ENCODE data around the gene GOLM1. TPM values are rescaled to one million over a fixed set of nuclear protein-coding genes. Genes with fewer than 3 reads are reported as not detected.

Gene GOLM1
- total and polyA plus RNA-seq, 9 of the 15 experiments (the other 6 are each of a cell fraction or from before 2014, with no cell fraction given): 0.09 to 0.96 (median 0.40) TPM; not detected in 4

GRCh38 chr9:86072394-86072877 lies 26.9 kb downstream of the GOLM1 start:
- H3K9ac ChIP-seq (ENCODE audit: insufficient read depth in 1 of 2, low read depth in 2 of 2, low read length in 2 of 2): no peak overlapping the region
- no peaks in the 10 kb centered on the region for H4K20me1 ChIP-seq (replicated peaks; ENCODE audit: control insufficient read depth, insufficient read depth, low read length)
- H3K4me1 ChIP-seq (replicated peaks in 1 of 2; ENCODE audit: control insufficient read depth in 2 of 2, insufficient read depth in 2 of 2, low read length in 2 of 2): no peaks in the 10 kb centered on the region
- POLR2A ChIA-PET: interaction anchor here (1.0 kb wide), 1 partner anchor 141 kb away, joined by 3 read pairs; no protein-coding TSS in a partner anchor
- FAIRE-seq (no peak), ATAC-seq (no peak), DNase-seq (ENCODE audit: extremely low read depth in 1 of 4, low spot score in 3 of 4) (no peak)
- no peak overlapping the region for H2AFZ ChIP-seq (ENCODE audit: low read depth, low read length)
- no peak overlapping the region for H3K27ac ChIP-seq (ENCODE audit: extremely low read depth, low read depth, low read length)
- CTCF ChIA-PET (ENCODE audit: low intra/inter-chr PET ratio): no interaction called here
- H3K27me3 ChIP-seq (ENCODE audit: control insufficient read depth in 2 of 2, insufficient read depth in 2 of 2, low read length in 2 of 2): peaks cover 3 to 26% of the 10 kb centered on the region in 2 experiments; a peak in 3 of 5 replicates
- WGBS (ENCODE audit: insufficient coverage, low coverage, missing lambda C conversion rate): 0% methylated on average over 2 of the region's 2 CpGs
- H3K36me3 ChIP-seq (ENCODE audit: control insufficient read depth, insufficient read depth, low read length): no peaks in the 10 kb centered on the region
- H3K9me1 ChIP-seq (ENCODE audit: control insufficient read depth, insufficient read depth, low read length): no peaks in the 10 kb centered on the region
- in situ Hi-C loops (cut with MboI): no loop called here
- H3K4me2 ChIP-seq (ENCODE audit: insufficient read depth, low read length): no peak overlapping the region
- BruUV-seq (replicated peaks): no TSS peak
- no peak overlapping the region for H3K4me3 ChIP-seq
- TF ChIP-seq MTF1 (CRISPR knock-in tag; IDR thresholded peaks at IDR 0.05; ENCODE audit: borderline replicate concordance) (no peak), ASH1L (IDR thresholded peaks at IDR 0.05; ENCODE audit: borderline replicate concordance, low read depth, partially characterized antibody) (no peak), ZBTB1 (CRISPR knock-in tag; IDR thresholded peaks at IDR 0.05; ENCODE audit: borderline replicate concordance, low read depth) (no peak), RFX1 (IDR thresholded peaks at IDR 0.05) (no peak), OTX1 (CRISPR knock-in tag; IDR thresholded peaks at IDR 0.05) (no peak), NONO (IDR thresholded peaks at IDR 0.05; ENCODE audit: low read depth in 2 of 2, low read length in 1 of 2) (no peak)
- H3K79me2 ChIP-seq (ENCODE audit: control insufficient read depth, insufficient read depth, low read length): no peaks in the 10 kb centered on the region
- H3K9me3 ChIP-seq (replicated peaks; ENCODE audit: control insufficient read depth, insufficient read depth, low read depth, low read length): no peaks in the 10 kb centered on the region
- intact Hi-C loops (cut with micrococcal nuclease): no loop called here

Measured in K562 (cell line).